K562 (cell line): Measurements from ENCODE around the gene IFFO2. TPM values are rescaled to one million over a fixed set of nuclear protein-coding genes. Genes with fewer than 3 reads are reported as not detected.

ENCODE experiments used
- ATAC-seq: fragments of 200-7000 bp; cut with Tn5 transposase; 3 replicates; pipeline ENCODE4 v1.9.1; 2020; ENCODE audit warnings: moderate library complexity
- BruUV-seq: library from RNA; stranded (reverse); fragments of 400-500 nt; replicated peaks from 2 replicates; lab custom pipeline; 2021; lab: Mats Ljungman, UMichigan
- CTCF ChIA-PET: fragments of 300-600 bp; formaldehyde crosslinking; extraction: SDS; loops from one replicate; lab custom pipeline; 2021; ENCODE audit warnings: low intra/inter-chr PET ratio; lab: Yijun Ruan, JAX
- POLR2A ChIA-PET: fragments of 300-600, 350-650 bp; sonication (Branson Sonifier 250); formaldehyde crosslinking; extraction: SDS; loops from one replicate; lab custom pipeline; 2021; ENCODE audit warnings: antibody characterized with exemption, inconsistent platforms; lab: Yijun Ruan, JAX
- DNase-seq, 4 experiments: peaks; one replicate each; pipeline versions ENCODE4 v3.0.0 to v3.0.0-alpha.2; 2011 to 2018; ENCODE audit warnings: low spot score in 3 of 4, mixed read lengths in 3 of 4; ENCODE audit errors: extremely low read depth in 1 of 4
- FAIRE-seq: peaks from 2 replicates; lab custom pipeline; 2011; peaks lifted over from hg19 to GRCh38; lab: Jason Lieb, UNC
- H2AFZ ChIP-seq: 2 replicates; pipeline ENCODE4 v1.6.0; 2011; ENCODE audit warnings: low read depth, low read length, control low read depth, inconsistent platforms
- H3K27ac ChIP-seq: fragments of 200-600 bp; 3 replicates; pipeline ENCODE4 v1.8.0; 2011; ENCODE audit warnings: low read depth, mild to moderate bottlenecking, control low read depth, inconsistent platforms, low read length, moderate library complexity, mixed read lengths; ENCODE audit errors: extremely low read depth
- H3K27me3 ChIP-seq, 2 experiments: fragments of 300-600 bp in 1 of 2; 2 replicates in 1 of 2; 3 replicates in 1 of 2; pipeline versions ENCODE4 v1.6.0 to v1.8.0; 2011; ENCODE audit warnings: inconsistent platforms in 2 of 2, low read length in 2 of 2, mild to moderate bottlenecking in 1 of 2, mixed read lengths in 1 of 2, moderate library complexity in 1 of 2; ENCODE audit not compliant: control insufficient read depth in 2 of 2, insufficient read depth in 2 of 2
- H3K36me3 ChIP-seq: fragments of 300-600 bp; 3 replicates; pipeline ENCODE4 v1.8.0; 2011; ENCODE audit warnings: mild to moderate bottlenecking, low read length, inconsistent platforms; ENCODE audit not compliant: control insufficient read depth, insufficient read depth
- H3K4me1 ChIP-seq, 2 experiments: fragments of 200-600 bp in 1 of 2; replicated peaks in 1 of 2; 2 replicates in 1 of 2; 3 replicates in 1 of 2; pipeline versions ENCODE4 v1.5.1 to v1.8.0; 2011; ENCODE audit warnings: inconsistent platforms in 2 of 2, low read length in 2 of 2, mild to moderate bottlenecking in 1 of 2, mixed read lengths in 1 of 2, moderate library complexity in 1 of 2; ENCODE audit not compliant: control insufficient read depth in 2 of 2, insufficient read depth in 2 of 2
- H3K4me2 ChIP-seq: 2 replicates; pipeline ENCODE4 v1.6.1; 2011; ENCODE audit warnings: low read length, control low read depth, inconsistent platforms, mixed read lengths; ENCODE audit not compliant: insufficient read depth
- H3K4me3 ChIP-seq: fragments of 200-600 bp; sonication (generic), shearing (Covaris generic); 2 replicates; pipeline ENCODE4 v1.5.1; 2016; ENCODE audit warnings: control low read depth, inconsistent platforms
- H3K79me2 ChIP-seq: fragments of 200-600 bp; 3 replicates; pipeline ENCODE4 v1.8.0; 2011; ENCODE audit warnings: low read length, inconsistent platforms; ENCODE audit not compliant: control insufficient read depth, insufficient read depth
- H3K9ac ChIP-seq, 2 experiments: 2 replicates each; pipeline versions ENCODE4 v1.6.0 to v1.6.1; 2011; ENCODE audit warnings: low read depth in 2 of 2, low read length in 2 of 2, control low read depth in 1 of 2, inconsistent platforms in 1 of 2, mild to moderate bottlenecking in 1 of 2, mixed read lengths in 1 of 2; ENCODE audit not compliant: insufficient read depth in 1 of 2
- H3K9me1 ChIP-seq: one replicate; pipeline ENCODE4 v1.6.0; 2011; ENCODE audit warnings: inconsistent platforms, mild to moderate bottlenecking, low read length, moderate library complexity; ENCODE audit not compliant: control insufficient read depth, insufficient read depth
- H3K9me3 ChIP-seq: replicated peaks from 2 replicates; pipeline ENCODE4 v1.5.1; 2011; ENCODE audit warnings: low read depth, low read length, inconsistent platforms; ENCODE audit not compliant: control insufficient read depth, insufficient read depth
- H4K20me1 ChIP-seq: replicated peaks from 2 replicates; pipeline ENCODE4 v1.6.1; 2011; ENCODE audit warnings: low read length, inconsistent platforms, mixed read lengths; ENCODE audit not compliant: control insufficient read depth, insufficient read depth
- CBX5 ChIP-seq: IDR thresholded peaks from 2 replicates; pipeline ENCODE4 v1.6.1; 2014; ENCODE audit warnings: low read depth, borderline replicate concordance
- ILK ChIP-seq: fragments of 450-650 bp; IDR thresholded peaks from 2 replicates; pipeline ENCODE4 v1.6.1; 2016; ENCODE audit warnings: missing genetic modification characterization, low read depth, mild to moderate bottlenecking, missing compliant biosample characterization, moderate library complexity, borderline replicate concordance
- XRCC5 ChIP-seq: fragments of 200-400 bp; formaldehyde crosslinking; IDR thresholded peaks from 2 replicates; pipeline ENCODE4 v1.6.1; 2017; ENCODE audit warnings: low read depth, mild to moderate bottlenecking, low read length
- ZNF217 ChIP-seq: sonication (generic); formaldehyde crosslinking; IDR thresholded peaks from 2 replicates; pipeline ENCODE4 v1.8.0; 2022; ENCODE audit warnings: mild to moderate bottlenecking, missing genetic modification reagents
- WGBS: fragments of 100-300 bp; shearing (Covaris generic); methylation state at CpG from one replicate; pipeline ENCODE4 v1.1.6; 2016; ENCODE audit warnings: low coverage, mixed read lengths; ENCODE audit not compliant: insufficient coverage; ENCODE audit errors: missing lambda C conversion rate; 5-methylcytosine and 5-hydroxymethylcytosine counted together
- in situ Hi-C: fragments of 300-500 bp; cut with MboI; formaldehyde crosslinking; loops from 4 replicates; pipeline ENCODE4 v1.15.0; 2018; ENCODE audit warnings: inconsistent platforms, mixed read lengths
- intact Hi-C: fragments of 100-400 bp; cut with micrococcal nuclease; formaldehyde crosslinking; loops from 2 replicates; pipeline ENCODE4 v1.14.2; 2022
- polyA plus RNA-seq, 8 experiments: library from polyadenylated mRNA; depleted of rRNA in 4 of 8; stranded (reverse) in 5 of 8; unstranded in 3 of 8; fragments of >200 nt; fragmentation: Nextera tagmentation in 2 of 8; fragmentation: Illumina TruSeq in 1 of 8; extraction: Ambion mirVana in 2 of 8; extraction: Trizol in 1 of 8; gene quantifications; 2 replicates each; pipeline versions ENCODE4 v1.2.1 to v1.2.3, GENCODE V29; 2011 to 2014; ENCODE audit warnings: inconsistent platforms in 1 of 8, missing spikeins in 1 of 8
- total RNA-seq, 7 experiments: library from RNA; depleted of rRNA in 6 of 7; stranded (reverse); fragments of >200 nt in 6 of 7; fragmentation: Illumina TruSeq in 2 of 7; extraction: Trizol in 2 of 7; gene quantifications; 2 replicates each; pipeline versions ENCODE4 v1.2.1 to v1.2.3, GENCODE V29; 2011 to 2021; ENCODE audit warnings: low replicate concordance in 1 of 7
- TF ChIP-seq, protein P1 (sequence below): fragments of 450-650 bp; conservative IDR thresholded peaks from 2 replicates; pipeline ENCODE4 v1.6.1; 2016; ENCODE audit warnings: missing genetic modification characterization, low read depth, mild to moderate bottlenecking, control low read depth, missing compliant biosample characterization

IFFO2 gene
- total and polyA plus RNA-seq, 9 of the 15 experiments (the other 6 are each of a cell fraction or from before 2014, with no cell fraction given) = 0.15 to 1.0 (median 0.44) TPM; not detected in 2

- no peaks in the 10 kb centered on the region for H3K36me3 ChIP-seq
- CTCF ChIA-PET = no interaction called here
- no peaks in the 10 kb centered on the region for H3K79me2 ChIP-seq
- no peak for FAIRE-seq
- H3K9ac ChIP-seq = no peak overlapping the region
- no peak overlapping the region for H3K4me3 ChIP-seq
- intact Hi-C loops = no loop called here
- no peak overlapping the region for H3K27ac ChIP-seq
- TF ChIP-seq, protein P1, sequence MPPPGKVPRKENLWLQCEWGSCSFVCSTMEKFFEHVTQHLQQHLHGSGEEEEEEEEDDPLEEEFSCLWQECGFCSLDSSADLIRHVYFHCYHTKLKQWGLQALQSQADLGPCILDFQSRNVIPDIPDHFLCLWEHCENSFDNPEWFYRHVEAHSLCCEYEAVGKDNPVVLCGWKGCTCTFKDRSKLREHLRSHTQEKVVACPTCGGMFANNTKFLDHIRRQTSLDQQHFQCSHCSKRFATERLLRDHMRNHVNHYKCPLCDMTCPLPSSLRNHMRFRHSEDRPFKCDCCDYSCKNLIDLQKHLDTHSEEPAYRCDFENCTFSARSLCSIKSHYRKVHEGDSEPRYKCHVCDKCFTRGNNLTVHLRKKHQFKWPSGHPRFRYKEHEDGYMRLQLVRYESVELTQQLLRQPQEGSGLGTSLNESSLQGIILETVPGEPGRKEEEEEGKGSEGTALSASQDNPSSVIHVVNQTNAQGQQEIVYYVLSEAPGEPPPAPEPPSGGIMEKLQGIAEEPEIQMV = no peak
- TF ChIP-seq XRCC5 = no peak
- TF ChIP-seq CBX5 = no peak
- TF ChIP-seq ZNF217 = no peak
- no peak for TF ChIP-seq ILK
- TF ChIP-seq, all 486 proteins: peak for 0
- no peaks in the 10 kb centered on the region for H3K9me1 ChIP-seq
- BruUV-seq = TSS peak; percentile 50
- H2AFZ ChIP-seq = no peak overlapping the region
- in situ Hi-C loops = no loop called here
- peaks cover 0 to 13% of the 10 kb centered on the region in 2 experiments; a peak in 2 of 5 replicates for H3K4me1 ChIP-seq
- no peak overlapping the region for H3K4me2 ChIP-seq
- H3K27me3 ChIP-seq = peaks cover 20 to 35% of the 10 kb centered on the region in 2 experiments; a peak in 4 of 5 replicates
- ATAC-seq (no peak), DNase-seq (no peak)
- POLR2A ChIA-PET = interaction anchor here (0.7 kb wide), 1 partner anchor 34 kb away, joined by 4 read pairs; no protein-coding TSS in a partner anchor
- no peaks in the 10 kb centered on the region for H3K9me3 ChIP-seq
- 16% methylated on average over 7 of the region's 7 CpGs for WGBS
- H4K20me1 ChIP-seq = peaks cover 20% of the 10 kb centered on the region
Measured at GRCh38 chr1:18871401-18872070, 84.9 kb downstream of the IFFO2 start.
